Right cardiac atrium (tissue), 5 donors: ENCODE data around the gene CYSLTR2. TPM values are rescaled to one million over a fixed set of nuclear protein-coding genes. Genes with fewer than 3 reads are reported as not detected.

Experiments
- ATAC-seq, 2 donors: fragments of 200-7000 bp; cut with Tn5 transposase; one replicate each; pipeline versions ENCODE4 v1.8.0 to v1.9.1; 2020; ENCODE audit warnings: moderate library complexity in 2 of 2, mild to moderate bottlenecking in 1 of 2
- DNase-seq, 3 donors: peaks; one replicate each; pipeline ENCODE4 v3.0.0-alpha.2; 2020
- H3K27ac ChIP-seq: one replicate; pipeline ENCODE4 v1.5.1; 2013; ENCODE audit warnings: mild to moderate bottlenecking, low read length, control low read depth, moderate library complexity
- H3K27me3 ChIP-seq: one replicate; pipeline ENCODE4 v1.6.1; 2013; ENCODE audit not compliant: control insufficient read depth, insufficient read depth
- H3K4me1 ChIP-seq: one replicate; pipeline ENCODE4 v1.6.1; 2013; ENCODE audit warnings: low read length; ENCODE audit not compliant: control insufficient read depth, insufficient read depth
- H3K4me3 ChIP-seq: one replicate; pipeline ENCODE4 v1.5.1; 2013; ENCODE audit warnings: low read length, control low read depth
- H3K9me3 ChIP-seq: one replicate; pipeline ENCODE4 v1.6.1; 2013; ENCODE audit warnings: low read length; ENCODE audit not compliant: control insufficient read depth
- WGBS: extraction: QIAGEN DNeasy Blood & Tissue Kit; methylation state at CpG from one replicate; pipeline ENCODE4 v1.1.7; 2013; 5-methylcytosine and 5-hydroxymethylcytosine counted together
- intact Hi-C, 4 donors: fragments of 100-400 bp; cut with DNase I; formaldehyde crosslinking; loops; one replicate each; pipeline versions ENCODE4 v1.11.0 to v1.14.0; 2022 to 2023
- polyA plus RNA-seq: library from polyadenylated mRNA; stranded (reverse); fragments of 200-250 nt; gene quantifications from one replicate; pipeline ENCODE4 v1.2.3, GENCODE V29; 2013
- total RNA-seq, 4 donors: library from RNA; stranded (reverse); fragmentation: NEBNext Ultra II Directional; extraction: Animal tissue kit (Norgen Biotek cat#: 25700); gene quantifications; one replicate each; pipeline ENCODE4 v1.2.1, GENCODE V29; 2021
- donor health status: healthy with polysubstance abuse.
- donor health status: DM: no; HTN: yes; CAD: no.
- donor health status: DM: no; HTN: no; CAD: no.
- donor health status: DM: no; HTN: yes; CAD: no; lungs with severe emphysema.
- donor health status: DM: yes; HTN: yes; CAD: no.

Gene CYSLTR2
- total and polyA plus RNA-seq, 5 donors, result 6.8 to 12.6 (median 9.3) TPM

GRCh38 chr13:48630291-48630690, 23.4 kb upstream of the CYSLTR2 start:
- DNase-seq, result no peak
- H3K4me3 ChIP-seq, result no peak overlapping the region
- H3K4me1 ChIP-seq, result peaks cover 5% of the 10 kb centered on the region
- H3K27ac ChIP-seq, result no peak overlapping the region
- H3K27me3 ChIP-seq, result no peaks in the 10 kb centered on the region
- WGBS, result 93% methylated on average over 1 of the region's 1 CpG
- intact Hi-C loops, result no loop called here
- H3K9me3 ChIP-seq, result no peaks in the 10 kb centered on the region
- no peak for ATAC-seq

- Histone ChIP-seq H3K9me3 (no peaks in the 10 kb centered on the region), H3K27ac (no peak overlapping the region), H3K4me1 (peaks cover 5% of the 10 kb centered on the region), H3K4me3 (no peak overlapping the region), H3K27me3 (no peaks in the 10 kb centered on the region)
- 43% methylated on average over 4 of the region's 4 CpGs for whole genome bisulfite sequencing
- ATAC-seq, result no peak
- DNase-seq, result no peak
- intact Hi-C loops, result no loop called here
Measured at GRCh38 chr13:48630773-48631172, 23.0 kb upstream of the CYSLTR2 start.

- intact Hi-C loops, result no loop called here
- ATAC-seq, result no peak
Measured at GRCh38 chr13:48631441-48631840, 22.3 kb upstream of the CYSLTR2 start.

GRCh38 chr13:48633700-48634099, 20.0 kb upstream of the CYSLTR2 start:
- intact Hi-C loops, result no loop called here
- DNase-seq (no peak), ATAC-seq (no peak)
- WGBS, result 80% methylated on average over 3 of the region's 3 CpGs
- Histone ChIP-seq H3K4me1 (no peaks in the 10 kb centered on the region), H3K9me3 (no peaks in the 10 kb centered on the region), H3K27me3 (no peaks in the 10 kb centered on the region), H3K4me3 (no peak overlapping the region), H3K27ac (no peak overlapping the region)

More at GRCh38 chr13:48631441-48631840, 22.3 kb upstream of the CYSLTR2 start:
- peaks cover 5% of the 10 kb centered on the region for H3K4me1 ChIP-seq
- no peak for DNase-seq
- H3K4me3 ChIP-seq, result no peak overlapping the region
- H3K9me3 ChIP-seq, result no peaks in the 10 kb centered on the region
- WGBS, result 69% methylated on average over 1 of the region's 1 CpG
- no peak overlapping the region for H3K27ac ChIP-seq
- H3K27me3 ChIP-seq, result no peaks in the 10 kb centered on the region

- H3K27ac ChIP-seq, result no peak overlapping the region
- no peak for ATAC-seq
- H3K9me3 ChIP-seq, result no peaks in the 10 kb centered on the region
- no peak overlapping the region for H3K4me3 ChIP-seq
- no peaks in the 10 kb centered on the region for H3K27me3 ChIP-seq
- intact Hi-C loops, result no loop called here
- no peaks in the 10 kb centered on the region for H3K4me1 ChIP-seq
- DNase-seq, result no peak
Measured at GRCh38 chr13:48634636-48635035, 19.1 kb upstream of the CYSLTR2 start.

- intact Hi-C loops, result no loop called here
- no peak overlapping the region for H3K4me3 ChIP-seq
- no peaks in the 10 kb centered on the region for H3K4me1 ChIP-seq
- no peak overlapping the region for H3K27ac ChIP-seq
- no peak for DNase-seq
- no peaks in the 10 kb centered on the region for H3K27me3 ChIP-seq
- no peak for ATAC-seq
- H3K9me3 ChIP-seq, result no peaks in the 10 kb centered on the region
Measured at GRCh38 chr13:48635478-48635877, 18.3 kb upstream of the CYSLTR2 start.

- Histone ChIP-seq H3K27me3 (no peaks in the 10 kb centered on the region), H3K9me3 (no peaks in the 10 kb centered on the region), H3K4me1 (no peaks in the 10 kb centered on the region), H3K27ac (no peak overlapping the region), H3K4me3 (no peak overlapping the region)
- no peak for DNase-seq
- intact Hi-C loops, result no loop called here
- no peak for ATAC-seq
Measured at GRCh38 chr13:48636550-48636949, 17.2 kb upstream of the CYSLTR2 start.

GRCh38 chr13:48637601-48638000, 16.1 kb upstream of the CYSLTR2 start:
- no peak for DNase-seq
- Histone ChIP-seq H3K9me3 (no peaks in the 10 kb centered on the region), H3K4me1 (no peaks in the 10 kb centered on the region), H3K27ac (no peak overlapping the region), H3K4me3 (no peak overlapping the region), H3K27me3 (no peaks in the 10 kb centered on the region)
- intact Hi-C loops, result no loop called here
- WGBS, result 80% methylated on average over 2 of the region's 2 CpGs
- ATAC-seq, result no peak

- H3K9me3 ChIP-seq, result no peaks in the 10 kb centered on the region
- H3K27ac ChIP-seq, result no peak overlapping the region
- WGBS, result 87% methylated on average over 7 of the region's 7 CpGs
- ATAC-seq, result no peak
- DNase-seq, result no peak
- H3K4me1 ChIP-seq, result no peaks in the 10 kb centered on the region
- no peaks in the 10 kb centered on the region for H3K27me3 ChIP-seq
- intact Hi-C loops, result no loop called here
- H3K4me3 ChIP-seq, result no peak overlapping the region
Measured at GRCh38 chr13:48640767-48641166, 13.0 kb upstream of the CYSLTR2 start.

GRCh38 chr13:48641404-48641803, 12.3 kb upstream of the CYSLTR2 start:
- Histone ChIP-seq H3K9me3 (no peaks in the 10 kb centered on the region), H3K27ac (no peak overlapping the region), H3K27me3 (no peaks in the 10 kb centered on the region), H3K4me1 (no peaks in the 10 kb centered on the region), H3K4me3 (no peak overlapping the region)
- no peak for DNase-seq
- intact Hi-C loops, result no loop called here
- 74% methylated on average over 2 of the region's 2 CpGs for WGBS
- ATAC-seq, result no peak

- 90% methylated on average over 6 of the region's 6 CpGs for WGBS
- no peak overlapping the region for H3K4me3 ChIP-seq
- no peak for ATAC-seq
- no peak for DNase-seq
- H3K9me3 ChIP-seq, result no peaks in the 10 kb centered on the region
- intact Hi-C loops, result no loop called here
- no peaks in the 10 kb centered on the region for H3K4me1 ChIP-seq
- H3K27me3 ChIP-seq, result no peaks in the 10 kb centered on the region
- no peak overlapping the region for H3K27ac ChIP-seq
Measured at GRCh38 chr13:48642061-48642460, 11.7 kb upstream of the CYSLTR2 start.

GRCh38 chr13:48643159-48643558, 10.6 kb upstream of the CYSLTR2 start:
- Histone ChIP-seq H3K27ac (no peak overlapping the region), H3K4me1 (no peaks in the 10 kb centered on the region), H3K9me3 (no peaks in the 10 kb centered on the region), H3K4me3 (no peak overlapping the region), H3K27me3 (no peaks in the 10 kb centered on the region)
- no peak for ATAC-seq
- intact Hi-C loops, result no loop called here
- 72% methylated on average over 1 of the region's 1 CpG for WGBS
- DNase-seq, result no peak
